A673 (cell line): ENCODE data around the gene ZNF25. TPM values are rescaled to one million over a fixed set of nuclear protein-coding genes. Genes with fewer than 3 reads are reported as not detected.

Experiments used
- BruUV-seq: library from RNA; stranded (reverse); fragments of 400-500 nt; replicated peaks from 2 replicates; lab custom pipeline; 2021; lab: Mats Ljungman, UMichigan
- CTCF ChIA-PET: fragments of 300-600 bp; sonication (Branson Sonifier 250); formaldehyde crosslinking; loops from one replicate; lab custom pipeline; 2022; ENCODE audit warnings: antibody characterized with exemption; lab: Charles Lee
- POLR2A ChIA-PET: fragments of 300-600 bp; sonication (Branson Sonifier 250); formaldehyde crosslinking; loops from one replicate; lab custom pipeline; 2022; ENCODE audit warnings: antibody characterized with exemption; ENCODE audit not compliant: low non-redundant PET; lab: Charles Lee
- DNase-seq: peaks from one replicate; pipeline ENCODE4 v3.0.0-alpha.2; 2015; ENCODE audit warnings: low spot score
- H3K27ac ChIP-seq: fragments of 200-600 bp; sonication (generic); 2 replicates; pipeline ENCODE4 v1.5.1; 2016; ENCODE audit warnings: mixed run types, low read depth, mild to moderate bottlenecking, mixed read lengths, antibody characterized with exemption, low read length; ENCODE audit not compliant: poor library complexity, severe bottlenecking
- H3K27me3 ChIP-seq: fragments of 200-600 bp; sonication (generic); replicated peaks from 2 replicates; pipeline ENCODE4 v1.6.1; 2017; ENCODE audit warnings: mixed run types, low read depth, mild to moderate bottlenecking, mixed read lengths, antibody characterized with exemption, low read length; ENCODE audit not compliant: insufficient read depth, poor library complexity
- H3K36me3 ChIP-seq: fragments of 200-600 bp; sonication (generic); 2 replicates; pipeline ENCODE4 v1.6.1; 2016; ENCODE audit warnings: mixed run types, mild to moderate bottlenecking, mixed read lengths, antibody characterized with exemption, low read length; ENCODE audit not compliant: insufficient read depth, poor library complexity, severe bottlenecking
- H3K4me1 ChIP-seq: fragments of 200-600 bp; sonication (generic); 2 replicates; pipeline ENCODE4 v1.6.1; 2017; ENCODE audit warnings: mixed run types, mild to moderate bottlenecking, mixed read lengths, antibody characterized with exemption, low read length; ENCODE audit not compliant: insufficient read depth, poor library complexity, severe bottlenecking
- H3K4me3 ChIP-seq: fragments of 200-600 bp; sonication (generic); 2 replicates; pipeline ENCODE4 v1.5.1; 2016; ENCODE audit warnings: low read depth, mixed run types, mild to moderate bottlenecking, mixed read lengths, low read length; ENCODE audit not compliant: poor library complexity, severe bottlenecking
- H3K9me3 ChIP-seq: fragments of 200-600 bp; sonication (generic); 2 replicates; pipeline ENCODE4 v1.6.1; 2016; ENCODE audit warnings: mixed run types, low read depth, mild to moderate bottlenecking, mixed read lengths, antibody characterized with exemption, low read length; ENCODE audit not compliant: poor library complexity, severe bottlenecking
- EZH2 ChIP-seq: fragments of 200-600 bp; sonication (generic); IDR thresholded peaks from 2 replicates; pipeline ENCODE4 v1.6.1; 2017; ENCODE audit warnings: borderline replicate concordance, low read depth, mild to moderate bottlenecking, mixed read lengths, antibody characterized with exemption, low read length; ENCODE audit not compliant: poor library complexity, severe bottlenecking
- intact Hi-C: fragments of 100-400 bp; cut with micrococcal nuclease; formaldehyde crosslinking; loops from one replicate; pipeline ENCODE4 v1.10.0; 2022; ENCODE audit not compliant: unreplicated experiment
- total RNA-seq: library from RNA; stranded (reverse); gene quantifications from 2 replicates; pipeline ENCODE4 v1.2.3, GENCODE V29; 2021
- TF ChIP-seq, protein P1 (sequence below): fragments of 300-800, 200-600 bp; sonication (generic); conservative IDR thresholded peaks from 2 replicates; pipeline ENCODE4 v1.5.1; 2017; ENCODE audit warnings: low read depth, mild to moderate bottlenecking, antibody characterized with exemption, low read length, moderate library complexity, mixed read lengths

ZNF25 gene
- total RNA-seq, 1 experiment from 2014 or later = 5.8 TPM

GRCh38 chr10:38016354-38016753 lies 39.9 kb upstream of the ZNF25 start:
- TF ChIP-seq EZH2 = no peak
- TF ChIP-seq, protein P1, sequence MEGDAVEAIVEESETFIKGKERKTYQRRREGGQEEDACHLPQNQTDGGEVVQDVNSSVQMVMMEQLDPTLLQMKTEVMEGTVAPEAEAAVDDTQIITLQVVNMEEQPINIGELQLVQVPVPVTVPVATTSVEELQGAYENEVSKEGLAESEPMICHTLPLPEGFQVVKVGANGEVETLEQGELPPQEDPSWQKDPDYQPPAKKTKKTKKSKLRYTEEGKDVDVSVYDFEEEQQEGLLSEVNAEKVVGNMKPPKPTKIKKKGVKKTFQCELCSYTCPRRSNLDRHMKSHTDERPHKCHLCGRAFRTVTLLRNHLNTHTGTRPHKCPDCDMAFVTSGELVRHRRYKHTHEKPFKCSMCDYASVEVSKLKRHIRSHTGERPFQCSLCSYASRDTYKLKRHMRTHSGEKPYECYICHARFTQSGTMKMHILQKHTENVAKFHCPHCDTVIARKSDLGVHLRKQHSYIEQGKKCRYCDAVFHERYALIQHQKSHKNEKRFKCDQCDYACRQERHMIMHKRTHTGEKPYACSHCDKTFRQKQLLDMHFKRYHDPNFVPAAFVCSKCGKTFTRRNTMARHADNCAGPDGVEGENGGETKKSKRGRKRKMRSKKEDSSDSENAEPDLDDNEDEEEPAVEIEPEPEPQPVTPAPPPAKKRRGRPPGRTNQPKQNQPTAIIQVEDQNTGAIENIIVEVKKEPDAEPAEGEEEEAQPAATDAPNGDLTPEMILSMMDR = no peak
- H3K27ac ChIP-seq = no peak overlapping the region
- POLR2A ChIA-PET = no interaction called here
- DNase-seq = no peak
- H3K4me1 ChIP-seq = peaks cover 6% of the 10 kb centered on the region
- H3K36me3 ChIP-seq = peaks cover 47% of the 10 kb centered on the region
- no peaks in the 10 kb centered on the region for H3K27me3 ChIP-seq
- BruUV-seq = no TSS peak
- intact Hi-C loops = no loop called here
- no peak overlapping the region for H3K4me3 ChIP-seq
- peaks cover 7% of the 10 kb centered on the region for H3K9me3 ChIP-seq
- CTCF ChIA-PET = no interaction called here

DNA sequence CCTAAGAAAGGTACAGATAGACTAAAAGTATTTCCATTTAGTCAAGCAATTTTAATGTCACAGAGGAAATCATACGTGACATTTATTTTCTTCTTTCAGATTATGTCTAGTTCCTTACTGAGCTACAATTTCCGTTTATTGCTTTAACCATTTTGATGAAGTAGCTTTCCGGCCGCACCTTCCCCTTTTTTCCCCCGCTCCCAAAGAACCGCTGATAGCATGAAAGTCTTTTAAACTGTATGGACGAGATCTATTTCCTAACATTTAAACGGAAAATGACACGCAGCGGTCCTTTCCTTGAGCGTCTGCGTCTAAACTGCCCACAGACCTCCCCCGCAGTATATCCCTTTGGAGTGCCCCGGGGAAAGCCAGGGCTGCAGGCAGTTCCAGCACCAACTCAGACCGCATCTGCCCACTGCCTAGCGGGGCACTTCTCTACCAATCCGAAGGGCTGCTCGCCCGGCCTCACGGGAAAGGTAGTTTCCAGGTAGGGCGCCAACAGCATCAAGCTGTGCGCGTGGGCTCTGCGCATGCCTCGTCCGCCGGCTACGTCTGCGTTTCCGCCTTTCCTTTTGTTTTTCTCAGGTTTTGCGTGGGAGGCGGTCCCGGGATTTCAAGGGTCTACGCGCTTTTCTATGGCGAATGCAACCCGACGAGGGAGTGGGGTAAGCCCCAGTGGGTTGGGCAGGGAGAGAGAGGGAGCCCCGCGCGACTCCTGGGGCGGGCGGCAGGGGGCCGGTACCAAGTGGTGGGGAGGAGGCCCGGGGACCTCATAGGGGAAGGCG lies 33.9 kb upstream of the ZNF25 start, which contains the start of gene ZNF33A:
Gene ZNF33A, plus strand, starts transcription at position 557 of the 785 bp plus-strand sequence. CDS start 1,667 bp downstream, outside the sequence.
- ChIA-PET CTCF (interaction anchor here (1.0 kb wide), 1 partner anchor 33 kb away, joined by 4 read pairs; no protein-coding TSS in a partner anchor), POLR2A (no interaction called here)
- H3K36me3 ChIP-seq = peaks cover 3% of the 10 kb centered on the region
- H3K4me3 ChIP-seq = peak within 1 kb of the TSS; percentile 65
- no peaks in the 10 kb centered on the region for H3K27me3 ChIP-seq
- no peaks in the 10 kb centered on the region for H3K9me3 ChIP-seq
- peak within 1 kb of the TSS; percentile 98 for H3K27ac ChIP-seq
- TF ChIP-seq, protein P1 = no peak
- no peak for TF ChIP-seq EZH2
- DNase-seq = peak; percentile 92
- H3K4me1 ChIP-seq = peaks cover 6% of the 10 kb centered on the region
- intact Hi-C loops = loop anchor here (1.0 to 5.0 kb wide), 3 partner anchors 34 to 153 kb away; partner anchors contain the start of genes ZNF248, ZNF25 and ZNF37A
- TSS peak; percentile 58 for BruUV-seq

DNA sequence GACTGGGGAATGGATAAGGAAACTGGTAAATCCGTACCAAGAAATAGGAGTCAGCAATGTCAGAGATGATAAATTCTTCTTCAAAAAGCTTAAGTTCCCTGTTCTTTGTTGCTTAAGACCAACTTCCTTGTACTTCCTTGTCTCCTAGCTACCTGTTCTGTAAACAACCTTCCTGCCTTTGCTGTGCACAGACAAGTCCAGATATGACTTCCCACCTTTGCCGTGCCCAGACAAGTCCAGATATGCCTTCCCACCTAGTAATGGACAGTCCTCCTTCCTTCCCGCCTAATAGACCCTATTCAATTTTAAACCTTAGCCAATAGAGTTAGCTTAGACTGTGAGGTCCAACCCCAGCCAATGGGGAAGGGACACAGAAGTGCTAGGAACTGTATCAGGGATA lies 31.5 kb upstream of the ZNF25 start:
- Histone ChIP-seq H3K4me1 (peaks cover 6% of the 10 kb centered on the region), H3K27me3 (no peaks in the 10 kb centered on the region), H3K4me3 (no peak overlapping the region), H3K9me3 (no peaks in the 10 kb centered on the region), H3K27ac (no peak overlapping the region), H3K36me3 (no peaks in the 10 kb centered on the region)
- no peak for TF ChIP-seq EZH2
- TF ChIP-seq, protein P1 = no peak
- POLR2A ChIA-PET = no interaction called here
- intact Hi-C loops = no loop called here
- BruUV-seq = no TSS peak
- DNase-seq = no peak
- CTCF ChIA-PET = no interaction called here
